AG04450 (cell line): ENCODE data around the gene C1orf53. TPM values are rescaled to one million over a fixed set of nuclear protein-coding genes. Genes with fewer than 3 reads are reported as not detected.

ENCODE experiments used
- CTCF ChIA-PET: fragments of 300-600, 350-600 bp; formaldehyde crosslinking; extraction: SDS; loops from one replicate; lab custom pipeline; 2022; ENCODE audit warnings: antibody characterized with exemption, inconsistent platforms; lab: Charles Lee
- POLR2A ChIA-PET: fragments of 350-600 bp; formaldehyde crosslinking; extraction: SDS; loops from one replicate; lab custom pipeline; 2021; ENCODE audit warnings: antibody characterized with exemption, inconsistent platforms; lab: Yijun Ruan, JAX
- DNase-seq: peaks from one replicate; pipeline ENCODE4 v3.0.0-alpha.2; 2011; ENCODE audit warnings: low read depth, low spot score
- H3K27ac ChIP-seq: one replicate; pipeline ENCODE4 v1.5.1; 2012; ENCODE audit warnings: low read depth, low read length, control low read depth
- H3K27me3 ChIP-seq: one replicate; pipeline ENCODE4 v1.6.0; 2012; ENCODE audit warnings: low read length; ENCODE audit not compliant: control insufficient read depth, insufficient read depth
- H3K4me3 ChIP-seq: 2 replicates; pipeline ENCODE4 v1.5.1; 2011; ENCODE audit warnings: mild to moderate bottlenecking, low read depth, low read length, control low read depth
- H3K9me3 ChIP-seq: 2 replicates; pipeline ENCODE4 v1.5.1; 2012; ENCODE audit warnings: low read length; ENCODE audit not compliant: control insufficient read depth, insufficient read depth
- CTCF ChIP-seq: IDR thresholded peaks from 2 replicates; pipeline ENCODE4 v1.5.1; 2011; ENCODE audit warnings: low read depth, low read length, control low read depth, inconsistent platforms
- polyA plus RNA-seq: library from polyadenylated mRNA; depleted of rRNA; stranded (reverse); fragments of >200 nt; gene quantifications from 2 replicates; pipeline ENCODE4 v1.2.3, GENCODE V29; 2011

C1orf53 gene
- polyA plus RNA-seq, 1 experiment: 6.2 TPM

- Histone ChIP-seq H3K27ac (no peak overlapping the region), H3K27me3 (peaks cover 98% of the 10 kb centered on the region), H3K4me3 (peak overlapping the region; percentile 34), H3K9me3 (peaks cover 8% of the 10 kb centered on the region)
- DNase-seq: no peak
- CTCF ChIA-PET: interaction anchor here (1.2 to 6.4 kb wide), 5 partner anchors 12 to 392 kb away, joined by 8 to 38 read pairs (median 15); partner anchors contain the start of gene C1orf53
- TF ChIP-seq CTCF: no peak
- POLR2A ChIA-PET: no interaction called here
Measured at GRCh38 chr1:197917805-197918651, 15.6 kb downstream of the C1orf53 start.

- no peak for TF ChIP-seq CTCF
- H3K27ac ChIP-seq: no peak overlapping the region
- H3K27me3 ChIP-seq: peaks cover 96% of the 10 kb centered on the region
- CTCF ChIA-PET: interaction anchor here (0.6 to 6.4 kb wide), 5 partner anchors 8 to 305 kb away, joined by 3 to 38 read pairs (median 6); no protein-coding TSS in a partner anchor
- peaks cover 3% of the 10 kb centered on the region for H3K9me3 ChIP-seq
- no peak for DNase-seq
- POLR2A ChIA-PET: no interaction called here
- H3K4me3 ChIP-seq: no peak overlapping the region
Measured at GRCh38 chr1:197918807-197919345, 16.4 kb downstream of the C1orf53 start.

- Histone ChIP-seq H3K9me3 (peaks cover 3% of the 10 kb centered on the region), H3K4me3 (no peak overlapping the region), H3K27me3 (peaks cover 93% of the 10 kb centered on the region), H3K27ac (no peak overlapping the region)
- ChIA-PET POLR2A (no interaction called here), CTCF (interaction anchor here (0.6 to 6.4 kb wide), 4 partner anchors 9 to 305 kb away, joined by 3 to 38 read pairs (median 4); no protein-coding TSS in a partner anchor)
- TF ChIP-seq CTCF: no peak
- no peak for DNase-seq
Measured at GRCh38 chr1:197919346-197920066, 17.1 kb downstream of the C1orf53 start.

- POLR2A ChIA-PET: no interaction called here
- Histone ChIP-seq H3K27ac (no peak overlapping the region), H3K27me3 (peaks cover 89% of the 10 kb centered on the region), H3K9me3 (peaks cover 3% of the 10 kb centered on the region), H3K4me3 (no peak overlapping the region)
- CTCF ChIA-PET: interaction anchor here (1.0 to 6.4 kb wide), 3 partner anchors 10 to 306 kb away, joined by 3 to 38 read pairs (median 3); no protein-coding TSS in a partner anchor
- no peak for TF ChIP-seq CTCF
- no peak for DNase-seq
Measured at GRCh38 chr1:197920067-197920396, 17.6 kb downstream of the C1orf53 start.
